HG02763 (cell line): ENCODE measurements around the gene SAMD4A.
A peak's percentile ranks its signal among the peaks of the same experiment; 100 is the strongest.

Source experiments
- ATAC-seq: cut with Tn5 transposase; IDR thresholded peaks from one replicate; pipeline ENCODE4 v1.9.1; 2021; ENCODE audit warnings: mild to moderate bottlenecking, moderate library complexity; ENCODE audit not compliant: unreplicated experiment

Gene SAMD4A

GRCh38 chr14:54718046-54718445 lies 151.1 kb downstream of the SAMD4A start:
- no peak for ATAC-seq

GRCh38 chr14:54719406-54719805 lies 152.5 kb downstream of the SAMD4A start:
- ATAC-seq, result no peak

GRCh38 chr14:54722791-54723432 lies 156.0 kb downstream of the SAMD4A start:
- no peak for ATAC-seq

GRCh38 chr14:54724123-54724522 lies 157.2 kb downstream of the SAMD4A start:
- no peak for ATAC-seq

DNA sequence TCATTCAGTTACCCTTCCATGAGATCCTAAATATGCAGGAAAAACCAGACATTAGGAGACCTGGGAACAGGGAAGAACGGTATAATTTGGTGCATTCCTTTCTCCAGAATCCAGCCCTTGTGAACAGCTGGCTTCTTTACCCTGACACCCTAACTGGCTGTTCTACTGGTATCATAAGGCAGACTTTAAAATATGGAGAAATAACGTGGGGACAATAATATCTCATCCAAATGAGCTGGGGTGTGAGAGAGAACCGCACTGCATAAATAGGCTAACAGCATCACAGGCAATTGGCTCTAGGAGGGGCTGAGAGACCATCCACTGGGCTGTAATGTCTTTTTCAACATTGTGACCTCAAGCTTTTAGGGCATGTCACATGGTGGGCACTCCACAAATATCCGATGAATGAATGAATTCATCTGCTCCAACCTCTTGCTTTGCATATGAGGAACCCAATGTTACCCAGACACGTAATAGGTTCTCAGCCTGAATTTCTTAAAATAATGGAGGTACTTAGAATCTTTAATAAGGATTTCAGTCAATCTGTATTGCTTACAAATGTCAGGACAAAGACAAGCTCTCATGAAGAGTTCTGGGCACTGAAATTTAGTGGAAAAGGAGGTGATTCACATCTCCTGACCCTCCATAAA lies 157.9 kb downstream of the SAMD4A start:
- ATAC-seq, result no peak

DNA sequence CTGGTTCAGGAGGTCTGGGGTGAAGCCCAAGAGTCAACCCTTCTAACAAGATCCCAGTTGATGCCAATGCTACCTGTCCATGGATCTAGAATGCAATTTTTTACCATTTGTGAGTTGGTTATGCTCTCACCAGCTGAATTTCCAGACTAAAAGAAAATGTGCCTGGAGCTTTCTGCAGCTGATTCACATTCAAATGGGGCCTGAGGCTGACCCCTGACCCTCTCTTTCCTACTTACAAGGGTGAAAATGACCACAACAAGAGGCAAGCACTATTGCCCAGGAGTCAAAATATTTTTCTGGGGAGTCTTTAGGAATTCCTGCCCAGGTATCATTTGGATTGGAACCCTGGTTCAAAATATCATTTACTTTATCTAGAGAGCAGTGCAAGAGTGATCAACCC lies 159.1 kb downstream of the SAMD4A start:
- ATAC-seq, result no peak

GRCh38 chr14:54727929-54728328 lies 161.0 kb downstream of the SAMD4A start:
- no peak for ATAC-seq

DNA sequence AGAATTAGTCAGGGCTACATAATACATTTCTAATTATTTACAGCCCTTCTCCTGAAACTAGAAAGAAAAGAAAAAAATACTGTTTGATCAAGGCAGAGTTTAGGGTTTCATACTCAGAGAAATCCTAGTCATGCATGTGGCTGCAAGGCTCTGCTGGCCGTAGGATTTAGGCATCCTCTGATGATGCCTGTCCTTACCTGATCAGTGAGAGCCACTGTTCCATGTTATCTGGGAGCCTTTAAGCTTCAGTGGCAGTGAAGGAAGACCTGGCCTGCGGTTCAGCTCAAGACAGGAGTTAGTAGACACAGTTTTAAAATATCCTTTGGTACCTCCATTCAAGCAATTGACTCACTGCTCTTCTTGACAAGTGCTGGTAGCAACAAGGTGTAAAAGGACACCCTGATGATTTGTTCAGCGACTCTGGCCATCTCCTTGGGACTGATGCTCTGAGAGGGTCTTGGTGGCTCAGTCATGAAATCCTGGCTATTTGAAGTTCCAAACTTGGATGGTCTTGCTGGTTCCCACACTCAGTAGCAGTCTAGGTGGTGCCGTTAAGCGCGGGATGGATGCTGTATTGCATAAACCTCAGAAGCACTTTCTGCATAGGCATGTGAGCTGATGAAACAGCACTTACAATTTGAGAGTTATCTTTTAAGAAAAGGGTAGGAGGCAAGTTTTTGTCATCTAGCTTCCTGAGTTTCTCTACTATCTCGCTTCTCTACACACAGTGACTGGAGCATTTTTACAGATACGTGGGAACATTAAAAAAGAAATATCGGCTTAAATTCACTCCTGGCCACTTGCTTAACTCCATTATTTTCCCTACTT lies 162.0 kb downstream of the SAMD4A start:
- no peak for ATAC-seq

DNA sequence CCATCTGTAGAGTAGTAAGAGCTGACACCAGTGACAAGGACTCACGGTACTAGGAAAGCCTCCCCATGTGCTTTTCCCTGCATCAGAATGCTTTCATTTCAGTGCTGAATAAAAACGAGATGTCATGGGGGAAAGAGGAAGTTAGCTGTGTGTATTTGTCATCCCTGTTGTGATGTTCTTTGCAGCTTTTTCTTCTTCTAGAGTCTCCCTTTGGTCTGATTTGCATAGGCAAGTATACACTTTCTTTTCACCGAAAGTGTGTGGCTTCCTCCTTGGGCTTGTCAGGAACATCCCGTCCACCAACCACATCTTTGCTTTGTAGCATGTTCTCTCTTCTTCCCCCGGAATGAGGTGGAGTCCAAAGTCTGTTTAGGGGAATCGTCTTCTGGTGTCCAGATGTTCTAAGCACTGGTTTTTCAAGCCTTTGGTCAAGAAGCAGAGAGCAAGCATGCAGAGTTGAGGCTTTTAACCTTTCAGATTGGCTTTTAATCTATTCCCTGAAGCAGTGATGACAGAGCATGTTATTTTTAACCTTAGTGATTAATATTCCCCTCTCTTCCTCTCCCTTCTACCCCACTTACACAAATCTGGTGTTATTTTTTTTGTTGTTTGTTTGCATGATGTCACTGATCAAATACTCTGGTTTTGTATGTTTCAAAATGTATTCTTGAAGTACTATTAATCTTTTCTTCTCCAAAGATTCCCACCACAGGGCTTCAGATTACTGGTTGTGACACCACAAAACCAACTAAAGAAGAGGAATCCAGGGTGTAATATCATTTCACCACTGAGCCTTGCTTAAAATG lies 163.4 kb downstream of the SAMD4A start:
- peak; percentile 96 for ATAC-seq

DNA sequence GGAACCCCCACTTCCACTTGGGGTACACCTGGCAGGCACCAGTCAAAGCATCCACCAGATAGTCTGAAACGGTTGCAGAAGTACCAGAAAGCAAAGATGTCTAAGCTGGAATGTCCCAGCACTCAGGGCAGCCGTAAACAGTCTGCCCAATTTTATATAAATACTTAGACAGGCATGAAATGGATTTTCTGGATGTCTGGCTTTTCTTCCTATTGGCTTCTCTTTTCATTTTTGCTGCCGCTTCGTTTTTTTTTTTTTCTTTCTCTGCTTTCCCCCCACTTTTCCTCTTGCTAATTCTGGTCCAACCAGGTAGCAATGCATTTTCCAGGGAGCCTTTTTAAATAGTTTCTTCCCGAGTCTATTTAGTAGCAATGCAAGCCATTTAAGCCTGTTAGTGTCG lies 168.0 kb downstream of the SAMD4A start:
- ATAC-seq, result no peak

DNA sequence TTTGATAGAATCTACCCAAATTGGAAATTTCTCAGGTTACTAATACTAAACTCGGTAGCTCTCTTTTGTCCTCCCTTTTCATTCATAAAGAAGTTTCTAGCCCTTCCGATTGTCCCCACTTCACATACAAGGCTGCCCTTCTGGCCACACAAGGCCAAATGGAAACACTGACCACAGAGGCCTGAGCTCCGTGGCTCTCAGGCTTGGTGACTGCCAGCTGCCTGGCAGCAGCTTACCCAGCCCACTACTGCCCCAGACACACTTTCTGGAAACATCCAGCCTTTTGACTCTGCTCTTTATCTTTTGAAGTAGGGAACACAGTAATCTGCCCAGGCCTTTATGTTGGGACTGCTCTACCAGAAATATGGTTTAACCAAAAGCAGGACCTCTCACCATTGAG lies 168.5 kb downstream of the SAMD4A start:
- no peak for ATAC-seq

- ATAC-seq, result no peak
Measured at GRCh38 chr14:54737132-54737711, 170.3 kb downstream of the SAMD4A start.

GRCh38 chr14:54738009-54738408 lies 171.1 kb downstream of the SAMD4A start:
- ATAC-seq, result no peak

DNA sequence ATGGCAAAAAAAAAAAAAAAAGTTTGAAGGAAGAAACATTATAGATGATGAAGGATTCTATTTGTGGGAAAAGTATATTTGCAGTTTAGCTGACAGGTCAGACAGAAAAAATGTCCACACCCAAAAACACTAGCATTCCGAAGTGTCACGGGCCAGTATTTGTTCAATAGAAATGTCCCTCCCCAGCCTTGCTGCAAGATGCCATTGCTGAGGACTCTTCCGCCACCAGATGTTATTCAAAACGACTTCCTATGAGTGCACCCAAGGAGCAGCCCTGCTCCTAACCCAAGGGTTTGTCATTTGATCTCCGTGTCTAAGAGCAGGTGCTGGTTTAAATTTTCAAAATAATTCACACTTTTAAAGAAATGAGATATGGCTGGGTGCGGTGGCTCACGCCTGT lies 172.6 kb downstream of the SAMD4A start:
- ATAC-seq, result no peak

DNA sequence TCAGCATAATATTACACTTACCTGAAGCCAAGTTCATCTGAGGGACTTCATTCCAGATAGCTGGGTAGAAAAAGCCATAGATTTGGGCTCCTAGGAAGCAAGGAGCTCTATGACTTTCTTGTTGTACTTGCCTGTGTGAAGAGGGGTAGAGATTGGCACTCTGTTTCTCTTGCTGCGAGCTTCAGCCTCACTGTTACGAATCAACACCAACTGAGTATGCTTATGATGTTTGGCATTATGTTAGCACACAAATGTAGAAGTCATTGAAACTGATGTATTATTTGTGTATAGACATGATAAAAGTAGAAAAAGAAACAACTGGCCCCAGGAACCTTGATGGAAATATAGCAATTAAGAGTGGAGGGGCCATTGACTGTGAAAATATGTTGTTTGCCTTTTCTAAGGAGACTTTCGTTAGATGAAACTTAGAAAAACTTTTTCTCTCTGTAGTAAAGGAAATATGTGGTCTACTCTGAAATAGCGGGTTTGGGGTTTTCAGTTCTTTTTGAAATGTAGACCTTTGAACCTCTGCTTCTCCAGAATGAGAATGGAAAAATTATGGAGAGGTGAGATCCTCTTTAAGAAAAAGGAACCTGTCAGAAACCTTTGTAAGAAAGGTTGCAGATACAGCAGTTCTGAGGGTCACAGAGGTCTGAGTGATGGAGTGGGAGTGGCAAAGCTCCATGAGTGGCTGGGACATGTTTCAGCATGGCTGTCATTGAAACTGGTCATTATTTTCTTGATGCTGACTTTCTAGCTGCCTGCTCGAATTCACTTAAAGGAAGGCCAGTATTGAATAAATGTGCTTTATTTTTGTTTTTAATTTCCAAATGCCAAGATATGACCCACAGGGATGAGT lies 175.8 kb downstream of the SAMD4A start:
- no peak for ATAC-seq

DNA sequence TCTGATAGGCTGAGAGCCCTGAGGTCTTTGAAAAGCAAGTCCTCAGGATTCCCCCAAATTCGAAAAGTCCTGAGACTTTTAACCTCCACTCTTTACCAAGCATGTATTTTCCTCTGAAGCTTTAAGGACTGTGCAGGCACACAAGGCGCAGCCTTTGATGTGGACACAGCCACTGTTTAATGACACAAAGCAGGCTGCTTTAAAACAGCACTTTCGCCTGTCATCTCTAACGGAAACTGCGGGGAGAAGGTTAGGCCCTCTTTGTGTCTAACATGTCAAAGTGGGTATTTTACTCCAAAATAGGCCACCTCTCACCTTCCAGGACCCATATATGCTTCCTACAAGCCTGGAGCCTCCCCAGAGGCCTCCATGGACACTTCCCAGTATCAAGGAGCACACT lies 176.5 kb downstream of the SAMD4A start:
- ATAC-seq, result no peak

DNA sequence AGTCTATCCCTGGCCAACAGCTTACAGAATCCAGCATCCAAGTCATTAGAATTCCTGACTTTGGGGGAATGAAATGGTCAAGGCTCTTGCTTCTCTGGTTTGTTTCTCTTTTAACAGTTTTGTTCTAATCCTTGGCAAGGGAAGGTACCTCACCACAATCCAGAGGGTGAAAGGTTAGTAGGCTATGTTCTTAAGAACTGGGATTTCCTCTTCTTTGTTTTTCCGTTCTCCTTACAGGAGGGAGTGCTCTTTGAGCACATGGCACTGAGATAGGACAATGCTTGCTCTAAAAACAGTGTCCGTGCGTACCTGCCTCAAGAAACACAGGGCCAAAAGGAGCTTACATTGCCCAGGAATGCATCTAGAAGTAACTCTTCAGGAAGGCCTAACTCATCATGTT lies 179.1 kb downstream of the SAMD4A start:
- ATAC-seq, result no peak

GRCh38 chr14:54747616-54748015 lies 180.7 kb downstream of the SAMD4A start:
- no peak for ATAC-seq

DNA sequence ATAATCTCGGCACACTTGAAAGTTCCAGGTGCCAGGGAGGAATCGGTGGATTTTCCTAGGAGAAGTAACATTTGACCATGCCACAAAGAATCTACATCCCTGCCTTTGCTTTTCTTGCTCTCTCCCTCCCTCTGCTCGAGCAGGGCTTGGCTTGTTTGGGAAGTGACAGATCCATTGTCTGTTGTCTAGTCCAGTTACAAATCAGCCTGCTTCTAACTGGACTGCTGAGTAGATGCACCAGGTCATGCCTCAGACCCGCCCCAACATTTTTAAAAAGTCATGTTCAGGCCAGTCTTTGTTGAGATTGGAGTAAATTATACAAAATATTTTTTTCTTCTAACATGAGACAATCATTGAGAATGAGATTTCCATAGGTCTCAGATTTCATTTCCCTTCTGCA lies 182.3 kb downstream of the SAMD4A start:
- ATAC-seq, result no peak

DNA sequence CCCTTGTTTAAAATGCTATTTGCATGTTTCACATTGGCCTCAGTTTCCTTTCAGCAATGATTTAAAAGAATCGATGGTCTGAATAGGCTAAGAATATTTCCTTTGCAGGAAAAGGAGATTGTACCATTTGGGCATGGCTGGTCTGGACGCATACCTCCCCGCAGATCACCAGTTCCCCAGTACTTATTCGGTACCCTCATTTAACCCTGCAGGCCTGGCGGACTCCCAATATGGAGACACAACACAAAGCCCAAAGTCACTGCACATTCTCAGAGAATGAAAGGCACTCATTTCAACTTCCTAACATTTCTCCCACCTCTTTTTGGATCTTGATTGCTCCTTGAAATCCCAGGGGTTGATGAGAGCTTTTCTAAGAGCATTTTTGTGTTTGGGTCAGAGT lies 182.8 kb downstream of the SAMD4A start:
- ATAC-seq, result no peak
